ENCODE measurements around the gene SAMD5. TPM values are rescaled to one million over a fixed set of nuclear protein-coding genes. Genes with fewer than 3 reads are reported as not detected.

SAMD5 gene
- total RNA-seq (2022; extraction: Qiagen RNA extraction; ENCODE audit: low read depth), result 0.46 to 0.71 TPM (median 0.50 TPM) in 5 replicates

DNA sequence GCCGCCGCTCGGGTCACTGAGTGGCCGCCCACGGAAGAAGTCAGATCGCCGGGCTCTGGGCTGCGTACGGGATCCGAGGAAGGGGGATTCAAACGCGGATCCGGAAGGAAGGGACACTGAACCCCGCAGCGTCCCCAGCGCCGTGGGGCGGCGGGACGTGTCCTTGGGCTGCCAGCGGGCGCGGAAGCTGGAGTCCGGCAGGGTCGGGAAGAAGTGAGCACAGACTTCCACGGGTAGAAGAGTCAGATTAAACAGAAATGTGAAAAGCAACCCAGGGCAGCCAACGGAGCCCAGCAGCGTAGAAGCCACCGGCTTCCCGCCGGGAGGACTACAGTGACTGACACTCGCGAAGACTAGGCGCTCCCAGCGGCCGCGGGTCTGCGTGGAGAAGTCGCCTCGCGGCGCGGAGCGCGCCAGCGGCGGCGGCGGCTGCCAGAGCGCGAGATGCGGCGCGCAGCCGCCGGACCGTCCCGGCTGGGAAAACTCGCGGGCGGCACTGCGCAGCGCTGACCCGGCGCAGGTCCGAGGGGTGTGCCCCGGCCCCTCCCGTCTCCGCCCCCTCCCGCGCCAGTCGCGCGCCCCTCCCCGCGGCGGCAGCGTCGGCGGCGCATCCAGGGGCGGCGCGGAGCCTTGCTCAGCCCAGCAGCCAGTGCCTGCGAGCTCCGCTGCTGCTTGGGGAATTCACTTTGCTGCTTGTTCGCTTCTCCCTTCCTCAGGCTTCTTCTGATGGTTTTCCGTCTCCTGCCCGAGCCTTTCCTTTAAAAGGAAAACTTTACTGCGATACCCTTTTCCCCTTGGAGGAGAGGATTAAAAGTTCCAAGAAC is at the start of gene SAMD5:
TSS of gene SAMD5 (plus strand) at position 649 of the 824 bp plus-strand sequence. CDS start 239 bp downstream, outside the sequence.

Measured in A549 treated with GW870086 at 1 μM for 4 hours (cell line).